ENCODE results near the gene ALPP.
"Not testable (repeated sequence)": the region's sequence is repeated elsewhere in the genome, so short reads cannot be mapped to it uniquely, and the experiment has no call there.

The ALPP gene

GRCh38 chr2:232402518-232402917 is 24.0 kb downstream of the ALPP start:
- DNase-seq (ENCODE audit: low spot score), result no peak

GRCh38 chr2:232405943-232406510 is 27.5 kb downstream of the ALPP start:
- DNase-seq (ENCODE audit: low spot score), result no peak

DNA sequence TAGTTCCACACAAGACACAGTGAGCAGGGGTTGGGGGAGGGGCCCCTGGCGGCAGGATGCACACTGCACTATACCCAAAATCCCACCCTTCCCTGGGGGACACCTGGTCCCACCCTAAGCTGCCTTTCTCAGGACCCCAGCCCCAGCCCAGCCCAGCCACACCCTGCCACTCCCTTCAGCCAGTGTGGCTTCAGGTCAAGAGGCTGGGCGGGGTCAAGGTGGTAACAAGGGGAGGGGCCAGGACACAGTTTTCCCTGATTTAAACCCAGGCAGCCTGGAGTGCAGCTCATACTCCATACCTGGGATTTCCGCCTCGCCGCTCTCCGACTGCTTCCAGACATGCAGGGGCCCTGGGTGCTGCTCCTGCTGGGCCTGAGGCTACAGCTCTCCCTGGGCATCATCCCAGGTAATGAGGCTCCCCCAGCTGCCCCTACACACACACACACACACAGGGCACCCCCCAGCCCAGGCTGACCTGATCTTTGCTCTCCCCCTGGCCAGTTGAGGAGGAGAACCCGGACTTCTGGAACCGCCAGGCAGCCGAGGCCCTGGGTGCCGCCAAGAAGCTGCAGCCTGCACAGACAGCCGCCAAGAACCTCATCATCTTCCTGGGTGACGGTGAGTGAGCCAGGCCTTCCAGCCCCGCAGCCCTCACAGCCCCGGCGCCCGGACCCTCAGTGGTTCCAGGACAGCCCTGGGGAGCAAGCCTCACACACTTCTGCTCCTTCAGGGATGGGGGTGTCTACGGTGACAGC is 28.2 kb downstream of the ALPP start, which contains the start of gene ALPG:
TSS of gene ALPG (plus strand) at position 289 of the 755 bp plus-strand sequence. CDS start at position 340, 51 bp downstream.
- no peak for DNase-seq (ENCODE audit: low spot score)

DNA sequence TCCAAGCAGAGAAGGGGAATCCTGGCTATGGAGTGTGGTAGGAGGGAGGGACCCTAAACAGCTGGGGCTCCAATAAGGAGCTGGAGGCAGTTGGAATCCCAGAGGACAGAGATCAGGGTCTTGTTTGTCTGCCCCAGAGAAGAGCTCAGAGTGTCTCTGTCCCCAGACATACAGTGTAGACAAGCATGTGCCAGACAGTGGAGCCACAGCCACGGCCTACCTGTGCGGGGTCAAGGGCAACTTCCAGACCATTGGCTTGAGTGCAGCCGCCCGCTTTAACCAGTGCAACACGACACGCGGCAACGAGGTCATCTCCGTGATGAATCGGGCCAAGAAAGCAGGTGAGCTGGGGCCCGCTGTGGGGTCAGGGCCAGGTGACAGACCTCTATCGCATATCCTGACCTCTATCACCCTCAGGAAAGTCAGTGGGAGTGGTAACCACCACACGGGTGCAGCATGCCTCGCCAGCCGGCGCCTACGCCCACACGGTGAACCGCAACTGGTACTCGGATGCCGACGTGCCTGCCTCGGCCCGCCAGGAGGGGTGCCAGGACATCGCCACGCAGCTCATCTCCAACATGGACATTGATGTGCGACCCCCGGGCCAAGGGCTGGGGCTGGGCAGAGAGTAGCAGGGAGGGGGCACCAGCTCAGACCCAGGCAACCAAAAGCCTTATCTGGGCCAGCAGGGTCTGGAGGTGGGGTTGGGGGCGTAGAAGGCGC is 29.0 kb downstream of the ALPP start:
- DNase-seq (ENCODE audit: low spot score), result not testable (repeated sequence)

GRCh38 chr2:232408269-232408668 is 29.7 kb downstream of the ALPP start:
- DNase-seq (ENCODE audit: low spot score), result not testable (repeated sequence)

DNA sequence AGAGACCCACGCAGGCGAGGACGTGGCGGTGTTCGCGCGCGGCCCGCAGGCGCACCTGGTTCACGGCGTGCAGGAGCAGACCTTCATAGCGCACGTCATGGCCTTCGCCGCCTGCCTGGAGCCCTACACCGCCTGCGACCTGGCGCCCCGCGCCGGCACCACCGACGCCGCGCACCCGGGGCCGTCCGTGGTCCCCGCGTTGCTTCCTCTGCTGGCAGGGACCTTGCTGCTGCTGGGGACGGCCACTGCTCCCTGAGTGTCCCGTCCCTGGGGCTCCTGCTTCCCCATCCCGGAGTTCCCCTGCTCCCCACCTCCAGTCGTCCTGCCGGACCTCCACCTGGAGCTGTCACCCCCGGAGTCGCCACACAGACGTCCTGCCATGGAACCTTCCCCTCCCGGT is 31.1 kb downstream of the ALPP start:
- not testable (repeated sequence) for DNase-seq (ENCODE audit: low spot score)

- no peak for DNase-seq (ENCODE audit: low spot score)
Observed at GRCh38 chr2:232410238-232410900, 31.8 kb downstream of the ALPP start.

DNA sequence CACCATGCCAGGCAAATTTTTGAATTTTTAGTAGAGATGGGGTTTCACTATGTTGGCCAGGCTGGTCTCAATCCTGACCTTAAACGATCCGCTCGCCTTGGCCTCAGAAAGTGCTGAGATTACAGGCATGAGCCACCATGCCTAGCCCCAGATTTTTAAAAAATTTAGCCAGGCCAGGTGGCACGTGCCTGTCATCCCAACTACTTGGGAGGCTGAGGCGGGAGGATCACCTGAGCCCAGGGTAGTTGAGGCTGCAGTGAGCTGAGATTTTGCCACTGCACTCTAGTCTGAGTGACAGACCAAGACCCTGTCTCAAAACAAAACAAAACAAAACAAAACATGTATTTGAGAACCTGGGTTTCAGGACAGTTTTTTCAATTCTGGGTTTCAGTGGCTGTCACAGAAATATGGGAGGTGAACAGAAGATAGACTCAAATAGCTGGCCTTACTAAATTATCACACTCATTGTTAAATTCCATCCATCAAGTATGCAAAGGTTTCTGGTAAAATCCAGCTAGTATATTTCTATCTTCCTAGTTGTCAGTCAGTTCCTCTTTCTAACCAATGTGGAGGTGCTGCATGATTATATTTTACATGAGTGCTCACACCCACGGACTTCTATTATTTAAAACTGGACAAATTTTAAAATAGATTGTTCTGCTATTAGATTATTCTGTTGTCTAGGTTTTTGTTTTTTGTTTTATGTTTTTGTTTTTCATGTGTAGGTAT is 33.5 kb downstream of the ALPP start:
- no peak for DNase-seq (ENCODE audit: low spot score)

- no peak for DNase-seq (ENCODE audit: low spot score)
Observed at GRCh38 chr2:232412986-232413385, 34.4 kb downstream of the ALPP start.

DNA sequence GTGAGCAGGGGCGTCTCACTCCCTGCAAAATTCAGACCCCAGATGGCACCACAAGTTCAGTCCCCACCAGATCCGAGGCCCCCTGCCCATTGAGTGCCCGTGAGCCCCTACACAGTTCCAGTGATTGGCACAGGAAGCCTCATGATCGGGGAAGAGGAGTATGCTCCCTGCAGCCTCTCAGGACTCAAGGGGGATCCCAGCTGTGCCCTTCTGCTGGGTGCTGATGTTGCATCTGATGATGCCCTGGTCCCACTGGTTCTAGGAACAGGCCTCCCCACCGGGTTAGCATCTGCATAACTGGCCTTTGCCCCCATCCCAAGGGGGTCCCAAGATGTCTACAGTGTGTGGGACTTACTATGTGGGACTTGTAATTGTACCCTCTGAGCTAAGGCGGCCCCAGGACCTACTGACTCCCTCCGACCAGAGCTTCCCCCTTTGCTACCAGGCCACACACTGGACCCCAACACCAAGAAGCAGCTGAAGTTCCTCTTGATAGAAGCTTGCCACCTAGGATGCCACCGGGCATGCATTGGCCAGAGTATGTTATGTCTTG is 36.7 kb downstream of the ALPP start:
- DNase-seq (ENCODE audit: low spot score), result no peak

GRCh38 chr2:232415736-232416520 is 37.4 kb downstream of the ALPP start:
- no peak for DNase-seq (ENCODE audit: low spot score)

GRCh38 chr2:232416521-232417470 is 38.2 kb downstream of the ALPP start:
- no peak for DNase-seq (ENCODE audit: low spot score)

- DNase-seq (ENCODE audit: low spot score), result no peak
Observed at GRCh38 chr2:232417489-232417888, 38.9 kb downstream of the ALPP start.

- no peak for DNase-seq (ENCODE audit: low spot score)
Observed at GRCh38 chr2:232418056-232418455, 39.5 kb downstream of the ALPP start.

DNA sequence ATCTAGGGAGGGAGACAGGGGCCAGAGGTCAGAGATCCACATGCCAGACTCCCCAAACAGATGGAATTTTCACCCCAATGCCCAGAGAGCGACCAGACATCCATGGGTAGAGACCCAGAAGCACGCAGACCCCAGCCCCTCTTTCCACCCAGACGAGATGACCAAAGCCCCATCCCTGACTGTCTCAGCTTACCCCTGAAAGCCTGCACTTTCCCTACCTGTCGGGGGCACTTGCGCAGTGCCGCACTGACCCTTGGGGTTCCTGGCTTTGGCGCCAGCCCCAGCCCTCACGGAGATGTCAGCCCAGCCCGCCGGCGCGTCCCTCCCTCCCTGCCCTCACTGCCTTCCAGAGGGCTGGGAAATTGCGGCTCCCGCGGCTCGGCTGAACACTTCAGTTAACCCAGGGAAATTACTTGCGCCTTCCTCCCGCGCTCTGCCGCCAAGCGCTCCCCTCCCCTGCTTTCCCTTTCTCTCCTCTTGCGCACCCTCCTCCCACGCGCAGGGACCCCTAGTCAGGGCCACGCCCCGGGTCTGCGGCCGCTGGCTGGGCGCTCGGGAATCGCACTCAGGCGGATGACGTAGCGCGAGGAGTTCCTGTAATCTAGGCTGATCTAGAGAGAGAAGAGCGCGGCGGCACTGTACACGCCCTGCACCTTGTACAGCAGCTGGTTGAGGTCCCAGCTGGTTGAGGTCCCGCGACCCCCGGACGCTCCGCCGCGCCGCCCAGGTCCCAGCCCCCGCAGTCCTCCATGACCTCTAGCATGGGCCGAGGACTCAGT is 40.1 kb downstream of the ALPP start:
- no peak for DNase-seq (ENCODE audit: low spot score)

DNA sequence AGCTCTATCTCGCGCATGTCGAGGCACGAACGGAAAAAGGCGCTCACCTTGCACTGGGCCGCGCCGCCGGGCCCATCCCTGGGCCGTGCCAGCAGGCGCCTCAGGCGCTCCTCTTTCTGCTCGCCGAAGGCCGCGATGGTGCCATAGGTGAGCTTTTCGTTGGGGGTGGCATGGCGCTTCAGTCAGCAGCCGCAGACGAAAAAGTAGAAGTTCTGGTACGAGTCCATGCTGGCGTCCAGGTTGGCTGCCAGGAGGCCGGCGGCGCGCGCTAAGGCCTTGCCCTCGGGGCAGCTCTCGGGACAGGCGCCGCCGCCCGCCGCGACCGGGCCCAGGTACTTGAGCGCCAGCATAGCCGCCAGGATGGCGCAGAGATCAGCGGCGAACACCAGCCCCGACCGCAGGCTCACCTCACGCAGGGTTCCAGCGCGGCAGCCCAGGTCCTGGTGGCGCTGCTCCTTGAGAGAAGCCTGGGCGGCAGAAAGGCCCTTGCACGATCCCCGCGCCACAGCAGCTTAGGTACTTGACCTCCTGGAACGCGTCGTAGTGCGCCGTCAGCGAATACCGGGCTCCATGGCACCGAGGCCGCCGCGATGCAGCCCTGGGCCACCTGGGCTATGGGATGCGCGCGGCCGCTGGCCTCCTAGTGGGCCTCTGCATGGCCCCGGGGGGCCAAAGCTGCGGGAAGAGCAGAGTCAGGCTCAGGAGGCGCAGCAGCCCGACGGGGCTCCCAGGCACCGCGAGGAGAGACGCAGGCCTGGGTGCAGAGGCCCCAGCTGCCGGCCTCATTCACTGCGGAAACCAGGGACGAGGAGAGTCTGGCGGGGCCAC is 40.9 kb downstream of the ALPP start:
- no peak for DNase-seq (ENCODE audit: low spot score)

DNA sequence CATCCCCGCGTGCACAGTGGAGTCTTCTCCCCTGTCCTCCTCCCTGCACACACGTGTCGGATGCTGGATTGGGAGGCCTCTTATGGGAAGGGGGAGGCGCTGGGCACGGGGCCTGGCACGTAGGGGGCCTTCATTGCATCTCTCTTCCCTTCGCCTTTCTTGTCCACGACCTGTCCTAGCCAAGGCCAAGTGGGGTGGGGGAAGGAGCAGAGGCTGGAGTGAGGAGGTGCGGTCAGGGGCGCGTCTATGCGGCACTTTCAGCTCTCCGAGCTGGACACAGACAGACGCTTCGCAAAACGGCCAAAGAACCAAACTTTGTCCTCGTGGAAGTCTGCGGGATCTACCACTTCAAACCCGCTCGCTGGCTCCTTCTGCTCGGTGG is 41.5 kb downstream of the ALPP start:
- no peak for DNase-seq (ENCODE audit: low spot score)

Measured in SK-N-DZ (cell line).